ENCODE data around the gene GCLC.

GCLC gene

GRCh38 chr6:53513056-53513455 is 31.8 kb downstream of the GCLC start:
- Histone ChIP-seq H3K9me3 (ENCODE audit: low read depth, low read length) (no peaks in the 10 kb centered on the region), H3K36me3 (ENCODE audit: insufficient read depth, low read length) (peaks cover 53% of the 10 kb centered on the region), H3K4me3 (no peak overlapping the region), H3K27ac (no peak overlapping the region), H3K9ac (ENCODE audit: insufficient read length) (no peak overlapping the region)
- no peak for DNase-seq (ENCODE audit: low read depth, low spot score)
- TF ChIP-seq FOXP2 (optimal IDR thresholded peaks at IDR 0.05; ENCODE audit: control extremely low read depth, extremely low read length, insufficient read depth) (no peak), EZH2 (IDR thresholded peaks at IDR 0.05) (no peak), POLR2AphosphoS5 (IDR thresholded peaks at IDR 0.05; ENCODE audit: borderline replicate concordance, low read depth, low read length) (no peak)

- no peaks in the 10 kb centered on the region for H3K9me3 ChIP-seq (ENCODE audit: low read depth, low read length)
- H3K27ac ChIP-seq = no peak overlapping the region
- TF ChIP-seq POLR2AphosphoS5 (IDR thresholded peaks at IDR 0.05; ENCODE audit: borderline replicate concordance, low read depth, low read length) (no peak), EZH2 (IDR thresholded peaks at IDR 0.05) (no peak), FOXP2 (optimal IDR thresholded peaks at IDR 0.05; ENCODE audit: control extremely low read depth, extremely low read length, insufficient read depth) (no peak)
- no peak overlapping the region for H3K9ac ChIP-seq (ENCODE audit: insufficient read length)
- DNase-seq (ENCODE audit: low read depth, low spot score) = no peak
- H3K4me3 ChIP-seq = no peak overlapping the region
- H3K36me3 ChIP-seq (ENCODE audit: insufficient read depth, low read length) = peaks cover 54% of the 10 kb centered on the region
These were observed 32.3 kb downstream of the GCLC start for GRCh38 chr6:53512626-53513025.

DNA sequence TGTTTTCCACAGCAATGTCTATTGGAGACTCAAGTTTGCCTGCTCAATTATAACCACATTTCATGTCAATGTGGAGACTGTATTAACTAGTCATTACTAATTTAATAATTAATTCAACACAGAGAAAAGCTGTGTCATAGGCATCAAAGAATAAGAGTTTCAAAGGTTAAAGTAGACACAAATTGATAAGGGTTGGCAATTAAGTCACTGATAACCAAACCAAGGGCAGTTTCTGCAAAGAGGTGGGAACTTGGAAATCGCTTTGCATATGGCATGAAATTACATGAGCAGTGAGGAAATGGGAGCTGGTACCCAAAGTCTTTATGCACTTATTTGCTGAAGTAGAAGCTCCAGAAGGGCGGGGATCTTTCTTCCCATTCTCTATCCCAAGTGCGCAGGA is 34.2 kb downstream of the GCLC start:
- Histone ChIP-seq H3K36me3 (ENCODE audit: insufficient read depth, low read length) (peaks cover 62% of the 10 kb centered on the region), H3K9me3 (ENCODE audit: low read depth, low read length) (no peaks in the 10 kb centered on the region), H3K9ac (ENCODE audit: insufficient read length) (no peak overlapping the region), H3K27ac (no peak overlapping the region), H3K4me3 (no peak overlapping the region)
- no peak for DNase-seq (ENCODE audit: low read depth, low spot score)
- TF ChIP-seq FOXP2 (optimal IDR thresholded peaks at IDR 0.05; ENCODE audit: control extremely low read depth, extremely low read length, insufficient read depth) (no peak), POLR2AphosphoS5 (IDR thresholded peaks at IDR 0.05; ENCODE audit: borderline replicate concordance, low read depth, low read length) (no peak)

GRCh38 chr6:53506872-53507271 is 38.0 kb downstream of the GCLC start:
- no peaks in the 10 kb centered on the region for H3K9me3 ChIP-seq (ENCODE audit: low read depth, low read length)
- peaks cover 55% of the 10 kb centered on the region for H3K36me3 ChIP-seq (ENCODE audit: insufficient read depth, low read length)
- DNase-seq (ENCODE audit: low read depth, low spot score) = no peak
- no peak overlapping the region for H3K9ac ChIP-seq (ENCODE audit: insufficient read length)
- no peak overlapping the region for H3K4me3 ChIP-seq
- TF ChIP-seq POLR2AphosphoS5 (IDR thresholded peaks at IDR 0.05; ENCODE audit: borderline replicate concordance, low read depth, low read length) (no peak), FOXP2 (optimal IDR thresholded peaks at IDR 0.05; ENCODE audit: control extremely low read depth, extremely low read length, insufficient read depth) (no peak)
- H3K27ac ChIP-seq = no peak overlapping the region

- no peak overlapping the region for H3K9ac ChIP-seq (ENCODE audit: insufficient read length)
- no peak overlapping the region for H3K27ac ChIP-seq
- TF ChIP-seq FOXP2 (optimal IDR thresholded peaks at IDR 0.05; ENCODE audit: control extremely low read depth, extremely low read length, insufficient read depth) = no peak
- TF ChIP-seq POLR2AphosphoS5 (IDR thresholded peaks at IDR 0.05; ENCODE audit: borderline replicate concordance, low read depth, low read length) = no peak
- no peak for TF ChIP-seq EZH2 (IDR thresholded peaks at IDR 0.05)
- no peak for DNase-seq (ENCODE audit: low read depth, low spot score)
- peaks cover 52% of the 10 kb centered on the region for H3K36me3 ChIP-seq (ENCODE audit: insufficient read depth, low read length)
- H3K4me3 ChIP-seq = no peak overlapping the region
- no peaks in the 10 kb centered on the region for H3K9me3 ChIP-seq (ENCODE audit: low read depth, low read length)
These were observed 40.4 kb downstream of the GCLC start for GRCh38 chr6:53504512-53504911.

GRCh38 chr6:53503060-53503459 is 41.8 kb downstream of the GCLC start:
- Histone ChIP-seq H3K36me3 (ENCODE audit: insufficient read depth, low read length) (peaks cover 53% of the 10 kb centered on the region), H3K9ac (ENCODE audit: insufficient read length) (no peak overlapping the region)

GRCh38 chr6:53501432-53501831 is 43.5 kb downstream of the GCLC start:
- no peak overlapping the region for H3K27ac ChIP-seq
- TF ChIP-seq POLR2AphosphoS5 (IDR thresholded peaks at IDR 0.05; ENCODE audit: borderline replicate concordance, low read depth, low read length) (no peak), EZH2 (IDR thresholded peaks at IDR 0.05) (no peak), FOXP2 (optimal IDR thresholded peaks at IDR 0.05; ENCODE audit: control extremely low read depth, extremely low read length, insufficient read depth) (no peak)
- no peaks in the 10 kb centered on the region for H3K9me3 ChIP-seq (ENCODE audit: low read depth, low read length)
- DNase-seq (ENCODE audit: low read depth, low spot score) = no peak
- H3K9ac ChIP-seq (ENCODE audit: insufficient read length) = no peak overlapping the region
- H3K36me3 ChIP-seq (ENCODE audit: insufficient read depth, low read length) = peaks cover 48% of the 10 kb centered on the region
- no peak overlapping the region for H3K4me3 ChIP-seq

More at GRCh38 chr6:53503060-53503459, 41.8 kb downstream of the GCLC start:
- TF ChIP-seq FOXP2 (optimal IDR thresholded peaks at IDR 0.05; ENCODE audit: control extremely low read depth, extremely low read length, insufficient read depth) (no peak), POLR2AphosphoS5 (IDR thresholded peaks at IDR 0.05; ENCODE audit: borderline replicate concordance, low read depth, low read length) (no peak), EZH2 (IDR thresholded peaks at IDR 0.05) (no peak)
- no peak overlapping the region for H3K4me3 ChIP-seq
- no peak for DNase-seq (ENCODE audit: low read depth, low spot score)
- no peak overlapping the region for H3K27ac ChIP-seq
- no peaks in the 10 kb centered on the region for H3K9me3 ChIP-seq (ENCODE audit: low read depth, low read length)

DNA sequence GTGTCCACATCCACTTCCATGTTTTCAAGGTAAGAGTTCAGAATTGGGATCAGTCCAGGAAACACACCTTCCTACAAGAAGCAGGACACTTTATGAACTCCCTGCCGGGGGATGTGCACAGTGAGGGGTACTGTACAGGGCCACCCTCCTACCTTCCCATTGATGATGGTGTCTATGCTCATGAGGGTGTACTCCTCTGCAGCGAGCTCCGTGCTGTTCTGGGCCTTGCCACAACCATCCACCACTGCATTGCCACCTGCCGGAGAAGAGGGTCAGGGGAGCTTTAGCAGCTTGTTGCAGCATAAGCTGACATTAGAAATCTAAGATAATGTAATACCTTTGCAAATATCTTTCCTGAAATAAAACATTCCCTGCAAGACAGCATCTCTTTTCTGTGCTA is 44.8 kb downstream of the GCLC start:
- H3K36me3 ChIP-seq (ENCODE audit: insufficient read depth, low read length) = peaks cover 38% of the 10 kb centered on the region
- no peaks in the 10 kb centered on the region for H3K9me3 ChIP-seq (ENCODE audit: low read depth, low read length)
- H3K4me3 ChIP-seq = no peak overlapping the region
- TF ChIP-seq EZH2 (IDR thresholded peaks at IDR 0.05) (no peak), FOXP2 (optimal IDR thresholded peaks at IDR 0.05; ENCODE audit: control extremely low read depth, extremely low read length, insufficient read depth) (no peak), POLR2AphosphoS5 (IDR thresholded peaks at IDR 0.05; ENCODE audit: borderline replicate concordance, low read depth, low read length) (no peak)
- H3K9ac ChIP-seq (ENCODE audit: insufficient read length) = no peak overlapping the region
- DNase-seq (ENCODE audit: low read depth, low spot score) = no peak
- H3K27ac ChIP-seq = no peak overlapping the region

DNA sequence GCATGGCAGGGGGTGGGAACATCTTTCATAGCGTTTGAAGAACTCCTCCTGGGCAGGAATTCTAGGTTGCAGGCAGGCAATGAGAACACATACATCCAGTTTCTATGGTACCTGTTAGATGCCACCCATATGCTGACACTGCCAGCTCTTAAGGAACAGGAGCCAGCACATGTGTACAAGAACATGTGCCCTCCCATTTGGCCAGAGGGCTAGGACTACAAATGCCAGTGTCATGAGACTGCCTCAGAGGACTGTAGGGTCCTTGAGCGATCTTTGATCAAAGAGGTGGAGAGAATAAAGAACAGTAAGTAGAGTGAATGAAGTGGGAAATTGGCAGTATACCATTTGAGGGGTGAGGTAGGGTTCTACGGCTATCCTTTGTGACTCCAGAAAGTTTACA is 45.8 kb downstream of the GCLC start:
- no peaks in the 10 kb centered on the region for H3K9me3 ChIP-seq (ENCODE audit: low read depth, low read length)
- no peak for DNase-seq (ENCODE audit: low read depth, low spot score)
- H3K4me3 ChIP-seq = no peak overlapping the region
- no peak overlapping the region for H3K9ac ChIP-seq (ENCODE audit: insufficient read length)
- H3K36me3 ChIP-seq (ENCODE audit: insufficient read depth, low read length) = peaks cover 28% of the 10 kb centered on the region
- H3K27ac ChIP-seq = no peak overlapping the region
- TF ChIP-seq POLR2AphosphoS5 (IDR thresholded peaks at IDR 0.05; ENCODE audit: borderline replicate concordance, low read depth, low read length) (no peak), FOXP2 (optimal IDR thresholded peaks at IDR 0.05; ENCODE audit: control extremely low read depth, extremely low read length, insufficient read depth) (no peak), EZH2 (IDR thresholded peaks at IDR 0.05) (no peak)

Measured in SK-N-MC (cell line).